Measurements from ENCODE around the gene S100A12. TPM values are rescaled to one million over a fixed set of nuclear protein-coding genes. Genes with fewer than 3 reads are reported as not detected.

The S100A12 gene
- polyA plus RNA-seq, 1 of the 3 experiments (the other 2 are of a cell fraction): not detected

- Histone ChIP-seq H3K36me3 (replicated peaks in 1 of 2; ENCODE audit: control insufficient read depth in 1 of 2, insufficient read depth in 2 of 2, low read length in 1 of 2) (no peaks in the 10 kb centered on the region), H3K27me3 (ENCODE audit: insufficient read depth) (peaks cover 10% of the 10 kb centered on the region; the same call in 1 of the 2 replicates), H3F3A (replicated peaks; ENCODE audit: insufficient read depth) (no peaks in the 10 kb centered on the region), H3K9me2 (no peaks in the 10 kb centered on the region), H3K27ac (ENCODE audit: low read depth in 2 of 2, low read length in 1 of 2) (no peak overlapping the region), H3K9ac (no peak overlapping the region), H3K4me1 (ENCODE audit: control insufficient read depth in 1 of 2, insufficient read depth in 2 of 2, low read depth in 1 of 2, low read length in 1 of 2) (no peaks in the 10 kb centered on the region), H3K4me2 (no peak overlapping the region), H3K9me3 (no peaks in the 10 kb centered on the region), H3K79me2 (ENCODE audit: insufficient read depth) (no peaks in the 10 kb centered on the region), H4K20me1 (ENCODE audit: insufficient read depth) (no peaks in the 10 kb centered on the region), H2AFZ (ENCODE audit: low read depth) (no peak overlapping the region), H3K4me3 (ENCODE audit: low read depth in 2 of 2, low read length in 1 of 2) (no peak overlapping the region)
- 3% methylated on average over 8 of the region's 8 CpGs for WGBS (ENCODE audit: low lambda C conversion rate)
- no peak for DNase-seq
- CTCF ChIA-PET: interaction anchor here (3.0 kb wide), 1 partner anchor 156 kb away, joined by 14 read pairs; no protein-coding TSS in a partner anchor
- TF ChIP-seq TAF1 (IDR thresholded peaks at IDR 0.05; ENCODE audit: borderline replicate concordance, low read depth, low read length) (no peak), IRF3 (IDR thresholded peaks at IDR 0.05; ENCODE audit: low read depth, low read length) (no peak), FOXJ3 (CRISPR knock-in tag; IDR thresholded peaks at IDR 0.05) (no peak), CTCF (IDR thresholded peaks at IDR 0.05) (no peak), GATA2 (CRISPR knock-in tag; IDR thresholded peaks at IDR 0.05) (no peak)
- POLR2A ChIA-PET: no interaction called here
Observed at GRCh38 chr1:153337980-153338853, 37.2 kb downstream of the S100A12 start.

DNA sequence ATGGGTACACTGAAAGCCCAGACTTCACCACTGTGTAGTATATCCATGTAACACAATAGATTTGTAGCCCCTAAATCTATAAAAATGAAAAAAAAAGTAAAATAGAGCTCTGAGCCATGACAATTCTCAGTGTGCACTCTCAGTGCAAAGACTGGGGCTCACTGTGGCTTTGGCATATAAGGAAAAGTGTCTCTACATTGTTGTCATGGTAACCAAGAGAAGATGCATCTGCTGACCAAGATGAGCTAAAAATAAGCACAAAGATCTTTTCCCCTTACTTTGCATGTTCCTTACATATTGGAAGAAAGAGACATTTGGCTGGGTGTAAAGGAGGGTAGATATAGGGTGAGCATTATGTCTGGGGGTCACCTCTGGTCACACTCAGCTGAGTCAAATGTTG is 38.8 kb downstream of the S100A12 start:
- Histone ChIP-seq H3K4me2 (no peak overlapping the region), H3K79me2 (ENCODE audit: insufficient read depth) (no peaks in the 10 kb centered on the region), H3F3A (replicated peaks; ENCODE audit: insufficient read depth) (no peaks in the 10 kb centered on the region), H3K9me2 (no peaks in the 10 kb centered on the region), H3K9ac (no peak overlapping the region), H4K20me1 (ENCODE audit: insufficient read depth) (no peaks in the 10 kb centered on the region), H3K36me3 (replicated peaks in 1 of 2; ENCODE audit: control insufficient read depth in 1 of 2, insufficient read depth in 2 of 2, low read length in 1 of 2) (no peaks in the 10 kb centered on the region), H3K4me1 (ENCODE audit: control insufficient read depth in 1 of 2, insufficient read depth in 2 of 2, low read depth in 1 of 2, low read length in 1 of 2) (no peaks in the 10 kb centered on the region), H3K27me3 (ENCODE audit: insufficient read depth) (peaks cover 6% of the 10 kb centered on the region; the same call in 1 of the 2 replicates), H3K27ac (ENCODE audit: low read depth in 2 of 2, low read length in 1 of 2) (no peak overlapping the region), H3K4me3 (ENCODE audit: low read depth in 2 of 2, low read length in 1 of 2) (no peak overlapping the region), H3K9me3 (no peaks in the 10 kb centered on the region), H2AFZ (ENCODE audit: low read depth) (no peak overlapping the region)
- TF ChIP-seq, protein P1, sequence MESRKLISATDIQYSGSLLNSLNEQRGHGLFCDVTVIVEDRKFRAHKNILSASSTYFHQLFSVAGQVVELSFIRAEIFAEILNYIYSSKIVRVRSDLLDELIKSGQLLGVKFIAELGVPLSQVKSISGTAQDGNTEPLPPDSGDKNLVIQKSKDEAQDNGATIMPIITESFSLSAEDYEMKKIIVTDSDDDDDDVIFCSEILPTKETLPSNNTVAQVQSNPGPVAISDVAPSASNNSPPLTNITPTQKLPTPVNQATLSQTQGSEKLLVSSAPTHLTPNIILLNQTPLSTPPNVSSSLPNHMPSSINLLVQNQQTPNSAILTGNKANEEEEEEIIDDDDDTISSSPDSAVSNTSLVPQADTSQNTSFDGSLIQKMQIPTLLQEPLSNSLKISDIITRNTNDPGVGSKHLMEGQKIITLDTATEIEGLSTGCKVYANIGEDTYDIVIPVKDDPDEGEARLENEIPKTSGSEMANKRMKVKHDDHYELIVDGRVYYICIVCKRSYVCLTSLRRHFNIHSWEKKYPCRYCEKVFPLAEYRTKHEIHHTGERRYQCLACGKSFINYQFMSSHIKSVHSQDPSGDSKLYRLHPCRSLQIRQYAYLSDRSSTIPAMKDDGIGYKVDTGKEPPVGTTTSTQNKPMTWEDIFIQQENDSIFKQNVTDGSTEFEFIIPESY (IDR thresholded peaks at IDR 0.05; ENCODE audit: borderline replicate concordance, low read depth): no peak
- TF ChIP-seq PBX3 (IDR thresholded peaks at IDR 0.05) (no peak), FOXJ3 (CRISPR knock-in tag; IDR thresholded peaks at IDR 0.05) (no peak), FOSL2 (IDR thresholded peaks at IDR 0.05; ENCODE audit: borderline replicate concordance, low read depth) (no peak), YY1 (IDR thresholded peaks at IDR 0.05; ENCODE audit: low read depth) (no peak), CHD2 (IDR thresholded peaks at IDR 0.05; ENCODE audit: low read length, partially characterized antibody) (no peak), REST (IDR thresholded peaks at IDR 0.05; ENCODE audit: low read depth, low read length) (no peak), JUND (IDR thresholded peaks at IDR 0.05) (no peak), RXRA (IDR thresholded peaks at IDR 0.05; ENCODE audit: borderline replicate concordance, low read depth) (no peak), GATA2 (CRISPR knock-in tag; IDR thresholded peaks at IDR 0.05) (no peak), NRF1 (IDR thresholded peaks at IDR 0.05; ENCODE audit: low read depth, low read length) (no peak)
- CTCF ChIA-PET: interaction anchor here (1.1 to 3.0 kb wide), 3 partner anchors 16 to 161 kb away, joined by 3 to 14 read pairs (median 9); no protein-coding TSS in a partner anchor
- DNase-seq: no peak
- POLR2A ChIA-PET: no interaction called here

Data from SK-N-SH (cell line).